Uterus (tissue), 4 donors: ENCODE measurements around the gene TMCO6. TPM values are rescaled to one million over a fixed set of nuclear protein-coding genes. Genes with fewer than 3 reads are reported as not detected.
"Not testable (repeated sequence)": the region's sequence is repeated elsewhere in the genome, so short reads cannot be mapped to it uniquely, and the experiment has no call there.

Experiments
- DNase-seq, 2 donors: peaks; one replicate each; pipeline ENCODE4 v3.0.0-alpha.2; 2019 to 2020
- H3K27ac ChIP-seq, 2 donors: fragments of 200-600 bp; sonication (generic); 1 replicate in 1 of 2; 2 replicates in 1 of 2; pipeline ENCODE4 v1.5.1; 2016 to 2018
- H3K27me3 ChIP-seq, 2 donors: fragments of 200-600 bp; sonication (generic); one replicate each; pipeline ENCODE4 v1.5.1; 2018 to 2019; ENCODE audit warnings: control low read depth in 1 of 2
- H3K36me3 ChIP-seq, 2 donors: fragments of 200-600 bp; sonication (generic); one replicate each; pipeline ENCODE4 v1.5.1; 2019; ENCODE audit warnings: control low read depth in 1 of 2
- H3K4me1 ChIP-seq, 2 donors: fragments of 200-600 bp; sonication (generic); one replicate each; pipeline ENCODE4 v1.5.1; 2018 to 2019; ENCODE audit warnings: control low read depth in 1 of 2
- H3K4me3 ChIP-seq, 2 donors: fragments of 200-600 bp; sonication (generic); 1 replicate in 1 of 2; 2 replicates in 1 of 2; pipeline ENCODE4 v1.5.1; 2018 to 2019; ENCODE audit warnings: mild to moderate bottlenecking in 1 of 2
- H3K9me3 ChIP-seq, 2 donors: fragments of 200-600 bp; sonication (generic); one replicate each; pipeline ENCODE4 v1.5.1; 2019; ENCODE audit warnings: control low read depth in 1 of 2
- CTCF ChIP-seq, 4 experiments: fragments of 200-600 bp in 2 of 4; fragments of 450-650 bp in 2 of 4; sonication (generic) in 2 of 4; IDR thresholded peaks; one replicate each; pipeline ENCODE4 v1.5.1; 2016 to 2019; ENCODE audit warnings: antibody characterized with exemption in 4 of 4, mild to moderate bottlenecking in 2 of 4, moderate library complexity in 1 of 4
- POLR2A ChIP-seq, 2 donors: fragments of 450-650 bp; IDR thresholded peaks; one replicate each; pipeline ENCODE4 v1.6.1; 2016; ENCODE audit warnings: antibody characterized with exemption in 2 of 2, mild to moderate bottlenecking in 1 of 2, moderate library complexity in 1 of 2
- intact Hi-C: fragments of 100-400 bp; cut with DNase I; formaldehyde crosslinking; loops from one replicate; pipeline ENCODE4 v1.15.1; 2023; ENCODE audit warnings: low total_unique reads
- total RNA-seq, 4 donors: library from RNA; depleted of rRNA in 3 of 4; stranded (reverse); fragments of >200 nt in 3 of 4; gene quantifications; one replicate each; pipeline versions ENCODE4 v1.1.0 to v1.2.4, GENCODE V29; 2014 to 2023
- donor health status: DM: yes; HTN: yes; CAD: no.

The TMCO6 gene
- total RNA-seq, 4 donors from 2014 or later = 6.2 to 36.2 (median 22.7) TPM

GRCh38 chr5:140641716-140642115 lies 2.5 kb downstream of the TMCO6 start:
- no peak overlapping the region for H3K27ac ChIP-seq
- intact Hi-C loops = no loop called here

GRCh38 chr5:140642718-140643117 lies 3.5 kb downstream of the TMCO6 start:
- H3K9me3 ChIP-seq = no peaks in the 10 kb centered on the region
- TF ChIP-seq CTCF (IDR thresholded peaks at IDR 0.05) (no peak), POLR2A (IDR thresholded peaks at IDR 0.05) (no peak)
- intact Hi-C loops = no loop called here
- no peaks in the 10 kb centered on the region for H3K36me3 ChIP-seq
- H3K4me3 ChIP-seq = no peak overlapping the region
- H3K4me1 ChIP-seq = peaks cover 6 to 9% of the 10 kb centered on the region in 2 donors
- DNase-seq = no peak
- no peaks in the 10 kb centered on the region for H3K27me3 ChIP-seq
- no peak overlapping the region for H3K27ac ChIP-seq

More at GRCh38 chr5:140641716-140642115, 2.5 kb downstream of the TMCO6 start:
- TF ChIP-seq POLR2A (IDR thresholded peaks at IDR 0.05) (no peak), CTCF (IDR thresholded peaks at IDR 0.05) (no peak)
- Histone ChIP-seq H3K4me1 (peaks cover 5 to 9% of the 10 kb centered on the region in 2 donors), H3K9me3 (no peaks in the 10 kb centered on the region), H3K4me3 (no peak overlapping the region), H3K36me3 (no peaks in the 10 kb centered on the region), H3K27me3 (no peaks in the 10 kb centered on the region)
- no peak for DNase-seq

- DNase-seq = no peak
- no peaks in the 10 kb centered on the region for H3K36me3 ChIP-seq
- no peaks in the 10 kb centered on the region for H3K9me3 ChIP-seq
- H3K4me3 ChIP-seq = peak overlapping the region; percentile 72 to 95
- no peaks in the 10 kb centered on the region for H3K27me3 ChIP-seq
- peak overlapping the region; percentile 71 to 82 for H3K27ac ChIP-seq
- TF ChIP-seq CTCF (IDR thresholded peaks at IDR 0.05) (no peak), POLR2A (IDR thresholded peaks at IDR 0.05) (no peak)
- H3K4me1 ChIP-seq = peaks cover 9 to 16% of the 10 kb centered on the region in 2 donors
- intact Hi-C loops = no loop called here
Measured at GRCh38 chr5:140647042-140647419, 7.8 kb downstream of the TMCO6 start.

GRCh38 chr5:140658870-140659269 lies 19.6 kb downstream of the TMCO6 start:
- intact Hi-C loops = no loop called here
- H3K4me1 ChIP-seq = no peaks in the 10 kb centered on the region
- H3K27ac ChIP-seq = no peak overlapping the region
- no peak for DNase-seq
- H3K36me3 ChIP-seq = no peaks in the 10 kb centered on the region
- TF ChIP-seq CTCF (IDR thresholded peaks at IDR 0.05) = no peak
- no peak for TF ChIP-seq POLR2A (IDR thresholded peaks at IDR 0.05)
- no peaks in the 10 kb centered on the region for H3K27me3 ChIP-seq
- H3K4me3 ChIP-seq = no peak overlapping the region
- no peaks in the 10 kb centered on the region for H3K9me3 ChIP-seq

- intact Hi-C loops, H3K27ac ChIP-seq, H3K4me3 ChIP-seq, H3K9me3 ChIP-seq, H3K27me3 ChIP-seq, H3K36me3 ChIP-seq, H3K4me1 ChIP-seq, DNase-seq: not testable (repeated sequence)
Measured at GRCh38 chr5:140660371-140660770, 21.1 kb downstream of the TMCO6 start.

- no peaks in the 10 kb centered on the region for H3K27me3 ChIP-seq
- H3K9me3 ChIP-seq = no peaks in the 10 kb centered on the region
- intact Hi-C loops = no loop called here
- H3K36me3 ChIP-seq = no peaks in the 10 kb centered on the region
- peaks cover 0 to 6% of the 10 kb centered on the region in 2 donors for H3K4me1 ChIP-seq
- peak overlapping the region; percentile 89 to 96 for H3K4me3 ChIP-seq
- no peak for TF ChIP-seq CTCF (IDR thresholded peaks at IDR 0.05)
- no peak for TF ChIP-seq POLR2A (IDR thresholded peaks at IDR 0.05)
- no peak for DNase-seq
- H3K27ac ChIP-seq = peak overlapping the region; percentile 81 to 85
Measured at GRCh38 chr5:140664030-140664358, 24.7 kb downstream of the TMCO6 start.
